Activated T-cell treated with anti-CD3 and anti-CD28 coated beads for 24 hours (primary cell): ENCODE results near the gene CUX1.
"Not testable (repeated sequence)": the region's sequence is repeated elsewhere in the genome, so short reads cannot be mapped to it uniquely, and the experiment has no call there.

Experiments
- DNase-seq: peaks from one replicate; pipeline ENCODE4 v3.0.0-alpha.2; 2020; ENCODE audit warnings: low read depth

Gene CUX1

GRCh38 chr7:101869901-101870290 lies 52.5 kb downstream of the CUX1 start:
- no peak for DNase-seq

GRCh38 chr7:101870361-101871062 lies 53.1 kb downstream of the CUX1 start:
- no peak for DNase-seq

- no peak for DNase-seq
These were observed 53.9 kb downstream of the CUX1 start for GRCh38 chr7:101871351-101871750.

GRCh38 chr7:101874028-101874427 lies 56.6 kb downstream of the CUX1 start:
- no peak for DNase-seq

GRCh38 chr7:101875283-101875846 lies 57.9 kb downstream of the CUX1 start:
- no peak for DNase-seq

GRCh38 chr7:101877882-101878591 lies 60.6 kb downstream of the CUX1 start:
- DNase-seq: no peak

- no peak for DNase-seq
These were observed 61.5 kb downstream of the CUX1 start for GRCh38 chr7:101878938-101879337.

- no peak for DNase-seq
These were observed 62.1 kb downstream of the CUX1 start for GRCh38 chr7:101879565-101879964.

DNA sequence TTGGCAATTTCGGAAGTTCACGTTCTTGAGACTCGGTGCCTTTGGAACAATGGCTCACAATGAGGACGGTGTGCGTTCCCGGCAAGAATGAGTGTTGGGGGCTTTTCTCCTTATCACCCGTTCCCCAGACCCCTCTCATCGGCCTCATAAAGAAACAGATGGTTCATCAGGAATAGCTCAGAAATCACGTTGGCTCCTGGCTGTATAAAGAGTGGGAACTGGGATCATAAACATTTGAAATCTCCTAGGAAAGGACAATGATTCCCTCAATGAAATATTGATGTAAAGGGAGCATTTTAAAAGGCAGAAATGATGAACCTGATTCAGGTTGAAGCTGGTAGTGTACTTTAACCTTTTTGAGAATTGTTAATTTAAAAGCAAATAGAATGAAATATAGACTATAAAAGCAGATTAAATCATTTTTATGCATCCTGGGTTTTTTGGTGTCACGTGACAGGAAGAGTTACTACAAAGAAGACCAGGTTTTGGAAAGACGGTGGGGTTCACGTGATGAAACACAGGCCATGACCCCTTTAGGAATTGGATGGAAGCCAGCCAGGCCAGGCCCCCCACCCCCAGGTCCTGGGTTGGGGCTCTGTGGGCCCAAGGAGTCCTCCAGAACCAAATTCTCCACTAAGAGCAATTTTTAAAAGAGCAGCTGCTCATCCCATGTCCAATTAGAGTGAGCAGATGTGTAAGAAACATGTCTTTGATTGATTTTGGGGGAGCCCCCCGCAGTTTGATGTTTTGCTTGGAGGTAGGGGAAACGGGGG lies 63.0 kb downstream of the CUX1 start:
- no peak for DNase-seq

DNA sequence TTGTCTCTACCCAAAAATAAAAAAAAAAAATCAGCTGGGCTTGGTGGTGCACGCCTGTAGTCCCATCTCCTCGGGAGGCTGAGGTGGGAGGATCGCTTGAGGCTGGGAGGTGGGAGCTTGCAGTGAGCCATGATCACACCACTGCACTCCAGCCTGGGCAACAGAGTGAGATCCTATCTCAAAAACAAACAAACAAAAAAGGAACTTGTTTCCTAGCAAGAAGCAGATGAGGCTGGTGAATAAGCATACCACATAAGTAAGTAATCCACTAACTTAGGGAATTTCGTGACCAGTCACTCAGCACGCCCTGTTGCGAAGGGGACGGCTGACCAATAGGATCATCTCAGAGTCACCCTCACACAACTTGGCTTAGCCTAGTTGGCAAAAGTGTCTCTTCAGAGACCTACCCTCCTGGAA lies 64.6 kb downstream of the CUX1 start:
- DNase-seq: no peak

DNA sequence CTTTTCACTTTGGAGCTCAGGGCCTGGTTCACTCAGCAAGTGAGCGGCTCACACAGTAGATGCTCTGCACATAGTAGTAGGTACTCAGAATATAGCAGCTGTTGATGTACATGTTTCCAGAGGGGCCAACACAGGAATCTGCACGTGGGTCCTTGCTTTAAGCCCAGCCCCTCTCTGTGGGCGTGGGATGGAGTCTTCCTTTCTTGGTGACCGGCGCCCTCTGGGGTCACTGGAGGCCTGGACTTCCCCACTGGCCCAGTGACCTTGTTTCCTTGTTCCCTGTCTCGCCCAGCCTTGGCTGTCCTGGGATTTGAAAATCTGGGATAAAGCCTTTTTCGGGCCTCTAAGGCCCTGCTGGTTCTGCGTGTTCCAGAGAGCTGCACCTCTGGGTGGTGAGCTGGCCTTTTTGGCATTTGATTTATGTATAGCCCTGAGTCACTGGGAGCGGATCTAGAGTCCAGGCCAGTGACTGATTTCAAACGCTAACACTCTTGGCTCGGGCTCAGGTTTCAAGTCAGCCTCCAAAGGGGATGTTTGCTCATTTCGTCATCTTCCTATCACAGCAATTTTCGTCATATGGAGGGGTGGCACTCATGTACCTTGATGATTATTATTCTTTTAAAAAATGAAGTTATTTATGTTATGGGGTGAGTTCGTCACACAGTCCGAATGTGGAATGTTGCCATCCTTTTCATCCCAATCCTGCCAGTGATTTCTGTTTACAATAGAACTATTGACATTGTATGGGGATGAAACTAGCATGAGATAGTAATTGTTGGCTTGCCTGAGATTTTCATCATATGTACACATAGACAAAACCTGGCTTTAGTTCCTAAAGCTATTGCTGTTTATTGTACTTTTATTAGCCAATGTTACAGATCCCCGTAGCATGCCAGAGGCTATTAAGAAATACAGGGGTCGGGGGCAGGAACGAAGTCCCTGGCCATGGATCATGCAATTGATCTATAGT lies 65.5 kb downstream of the CUX1 start:
- DNase-seq: no peak

DNA sequence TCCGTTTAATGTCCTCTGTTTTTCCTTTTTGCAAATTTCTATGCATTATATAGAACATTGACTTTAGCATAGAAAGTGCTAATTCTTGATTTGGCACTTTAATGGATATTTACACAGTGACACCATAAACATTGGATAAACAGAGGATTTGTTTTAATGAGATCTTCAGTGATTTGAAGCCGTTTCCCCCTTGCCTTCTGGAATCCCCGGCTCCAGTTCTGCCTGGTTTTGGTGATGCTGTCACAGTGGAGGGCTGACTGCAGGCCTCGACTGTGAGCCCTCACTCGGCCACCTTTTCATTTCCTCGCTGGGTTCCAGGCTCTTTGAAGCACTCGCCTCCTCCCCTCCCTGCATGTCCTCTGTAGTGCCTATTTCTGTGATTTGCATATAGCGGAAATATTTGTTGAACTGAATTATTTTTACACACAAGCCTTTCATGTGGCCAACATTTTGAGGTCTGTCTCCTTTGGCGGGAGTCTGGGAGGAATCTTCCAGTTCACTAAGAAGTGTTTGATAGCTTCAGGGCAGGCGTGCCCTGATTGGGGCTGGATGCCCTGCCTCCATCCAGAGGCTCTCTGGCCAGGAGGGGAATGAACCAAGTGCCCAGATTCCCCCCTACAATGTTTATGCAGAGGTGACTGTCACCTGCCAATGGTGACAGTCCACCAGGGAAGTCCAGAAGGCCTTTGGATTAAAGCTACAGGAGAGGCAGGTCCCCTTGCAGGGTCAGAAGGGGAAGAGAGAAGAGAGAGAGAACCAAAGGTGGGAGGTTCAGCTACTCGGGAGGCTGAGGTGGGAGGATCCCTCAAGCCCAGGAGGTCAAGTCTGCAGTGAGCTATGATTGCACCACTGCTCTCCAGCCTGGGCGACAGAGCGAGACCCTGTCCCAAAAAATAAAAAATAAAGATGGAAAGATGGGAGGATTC lies 67.5 kb downstream of the CUX1 start:
- DNase-seq: no peak

DNA sequence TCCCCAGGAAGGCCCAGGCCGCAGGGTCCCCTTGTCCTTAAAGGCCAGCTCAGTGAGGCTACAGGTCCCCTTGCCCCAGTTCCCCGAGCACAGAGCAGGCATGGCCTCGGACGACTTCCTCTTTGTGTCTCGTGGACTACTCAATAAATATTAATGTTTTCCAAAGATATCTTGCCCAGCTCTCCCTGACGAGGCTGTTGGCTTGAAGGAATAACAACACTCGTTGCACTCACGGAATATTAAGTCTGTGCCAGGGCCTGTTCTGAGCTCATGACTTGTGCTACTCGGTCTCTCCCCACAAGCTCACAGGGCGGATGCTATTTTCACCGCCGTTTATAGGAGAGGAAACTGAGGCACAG lies 68.2 kb downstream of the CUX1 start:
- DNase-seq: no peak

DNA sequence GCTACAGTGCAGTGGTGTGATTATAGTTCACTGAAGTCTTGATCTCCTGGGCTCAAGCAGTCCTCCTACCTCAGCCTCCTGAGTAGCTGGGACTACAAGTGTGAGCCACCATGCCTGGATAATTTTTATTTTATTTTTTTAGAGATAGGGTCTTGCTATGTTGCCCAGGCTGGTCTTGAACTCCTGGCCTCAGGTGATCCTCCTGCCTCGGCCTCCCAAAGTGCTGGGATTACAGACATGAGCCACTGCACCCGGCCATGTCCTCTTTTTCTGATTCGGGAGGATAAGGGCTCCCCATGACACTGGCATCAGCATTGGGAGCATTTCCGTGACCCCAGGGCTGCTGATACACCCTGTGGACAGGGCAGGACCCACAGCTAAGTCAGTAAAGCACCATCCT lies 69.9 kb downstream of the CUX1 start:
- DNase-seq: not testable (repeated sequence)

- not testable (repeated sequence) for DNase-seq
These were observed 71.1 kb downstream of the CUX1 start for GRCh38 chr7:101888564-101888963.

GRCh38 chr7:101890749-101891523 lies 73.5 kb downstream of the CUX1 start:
- DNase-seq: no peak

DNA sequence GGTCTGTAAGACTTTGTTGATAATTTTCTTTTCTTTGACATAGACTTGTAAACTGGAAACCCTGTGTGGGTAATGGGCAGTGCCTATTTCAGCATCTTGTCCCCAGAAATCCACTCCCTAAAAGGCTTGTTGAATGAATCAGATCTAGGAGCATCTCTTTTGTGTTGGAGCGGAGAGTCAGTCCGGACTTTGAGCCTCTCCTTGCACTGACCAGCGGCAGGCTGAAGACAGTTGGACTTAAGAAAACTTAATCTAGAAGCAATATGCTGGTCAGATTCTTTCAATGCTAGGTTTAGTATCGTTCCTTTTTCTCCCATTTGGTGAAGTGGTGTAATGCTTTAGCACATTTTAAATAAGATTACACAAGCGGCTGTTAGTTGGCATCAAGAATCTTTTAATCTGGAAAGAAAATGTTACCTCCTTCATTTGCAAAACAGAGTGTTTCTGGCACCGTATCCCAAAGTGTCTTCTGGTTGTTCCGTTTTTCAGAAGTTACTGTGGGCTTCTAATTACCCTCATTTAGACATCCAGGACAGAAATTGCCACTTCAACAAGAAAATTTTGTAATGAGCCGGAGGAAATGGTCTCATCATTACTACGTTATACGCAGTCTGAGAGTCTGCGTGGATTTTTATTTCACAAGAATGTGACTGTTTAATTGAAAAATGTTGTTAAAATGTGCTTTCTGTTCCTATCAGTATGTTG lies 74.7 kb downstream of the CUX1 start:
- no peak for DNase-seq

DNA sequence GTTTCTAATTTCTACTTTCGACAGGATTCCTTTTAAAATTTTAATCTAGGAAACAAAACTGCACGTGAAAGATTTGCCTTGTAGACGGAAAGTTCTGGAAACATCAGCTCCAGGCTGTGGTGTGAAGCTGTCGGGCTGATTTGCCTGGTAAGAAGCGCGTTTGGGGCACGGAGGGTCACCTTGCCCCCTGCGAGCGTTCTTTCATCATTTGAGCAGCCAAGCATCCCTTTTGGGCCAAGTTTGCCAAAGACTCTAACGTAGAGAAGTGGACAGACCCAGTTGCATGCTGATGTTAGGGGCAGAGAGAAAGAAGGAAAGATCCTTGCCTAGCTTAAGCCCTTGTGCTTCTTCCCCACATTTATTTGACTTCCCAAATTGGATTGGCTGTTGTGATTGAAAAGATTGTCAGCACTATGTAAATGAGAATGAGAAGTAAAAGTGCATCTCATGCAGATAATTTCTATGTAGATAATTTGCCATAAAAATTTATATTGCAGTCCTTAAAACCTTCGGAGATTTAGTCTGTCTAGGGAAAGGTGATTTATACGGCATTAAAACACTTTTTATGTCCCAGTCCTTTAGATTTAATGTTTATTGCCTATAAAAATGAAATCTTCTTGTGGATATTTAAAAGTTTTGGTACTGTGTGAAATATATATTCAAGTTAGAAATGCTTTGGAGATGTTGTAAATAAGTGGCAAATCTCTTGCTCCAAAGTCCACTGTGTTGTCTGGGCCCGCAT lies 76.1 kb downstream of the CUX1 start:
- DNase-seq: no peak
